WTC11 (cell line): Measurements from ENCODE around the gene KCNMA1. TPM values are rescaled to one million over a fixed set of nuclear protein-coding genes. Genes with fewer than 3 reads are reported as not detected.

Experiments used
- ATAC-seq: fragments of 200-7000 bp; cut with Tn5 transposase; 2 replicates; pipeline ENCODE4 v1.10.0; 2021; ENCODE audit warnings: mild to moderate bottlenecking, moderate library complexity
- CTCF ChIA-PET: fragments of 300-600 bp; sonication (Branson Sonifier 250); formaldehyde crosslinking; loops from one replicate; lab custom pipeline; 2021; ENCODE audit warnings: antibody characterized with exemption; lab: Charles Lee
- POLR2A ChIA-PET: fragments of 350-600 bp; sonication (Branson Sonifier 250); formaldehyde crosslinking; loops from one replicate; lab custom pipeline; 2021; ENCODE audit warnings: antibody characterized with exemption; lab: Charles Lee
- DNase-seq: peaks from one replicate; pipeline ENCODE4 v3.0.0; 2021; ENCODE audit warnings: low spot score
- H3K27ac Mint-ChIP-seq: 2 replicates; pipeline ENCODE4 v1.8.0; 2021; ENCODE audit warnings: mixed read lengths
- H3K27me3 Mint-ChIP-seq: 2 replicates; pipeline ENCODE4 v1.8.0; 2021; ENCODE audit warnings: low read depth, mild to moderate bottlenecking, moderate library complexity, mixed read lengths
- H3K36me3 Mint-ChIP-seq: 2 replicates; pipeline ENCODE4 v1.8.0; 2021; ENCODE audit warnings: mixed read lengths
- H3K4me1 Mint-ChIP-seq: 2 replicates; pipeline ENCODE4 v1.8.0; 2022; ENCODE audit warnings: mixed read lengths
- H3K4me3 Mint-ChIP-seq: 2 replicates; pipeline ENCODE4 v1.8.0; 2021; ENCODE audit warnings: mild to moderate bottlenecking, moderate library complexity, mixed read lengths
- H3K9me3 Mint-ChIP-seq: 2 replicates; pipeline ENCODE4 v1.8.0; 2021; ENCODE audit warnings: mixed read lengths
- ATF1 ChIP-seq: sonication (generic); formaldehyde crosslinking; IDR thresholded peaks from 2 replicates; pipeline ENCODE4 v1.8.1; 2023; ENCODE audit warnings: mild to moderate bottlenecking, moderate library complexity, missing genetic modification reagents
- CBFB ChIP-seq: sonication (generic); formaldehyde crosslinking; IDR thresholded peaks from 2 replicates; pipeline ENCODE4 v1.8.1; 2022; ENCODE audit warnings: mild to moderate bottlenecking, low read depth, missing genetic modification reagents
- ELF4 ChIP-seq: sonication (generic); formaldehyde crosslinking; IDR thresholded peaks from 2 replicates; pipeline ENCODE4 v1.8.1; 2022; ENCODE audit warnings: low read depth, mild to moderate bottlenecking, moderate library complexity, missing genetic modification reagents
- ESRRA ChIP-seq: sonication (generic); formaldehyde crosslinking; IDR thresholded peaks from 2 replicates; pipeline ENCODE4 v1.8.1; 2022; ENCODE audit warnings: mild to moderate bottlenecking, missing genetic modification reagents, borderline replicate concordance
- GABPB1 ChIP-seq: sonication (generic); formaldehyde crosslinking; IDR thresholded peaks from 2 replicates; pipeline ENCODE4 v1.8.1; 2023; ENCODE audit warnings: mild to moderate bottlenecking, missing genetic modification reagents
- IRF2 ChIP-seq: sonication (generic); formaldehyde crosslinking; IDR thresholded peaks from 2 replicates; pipeline ENCODE4 v1.8.0; 2022; ENCODE audit warnings: low read depth, missing genetic modification reagents, borderline replicate concordance
- MYBL2 ChIP-seq: sonication (generic); formaldehyde crosslinking; IDR thresholded peaks from 2 replicates; pipeline ENCODE4 v1.8.1; 2023; ENCODE audit warnings: mild to moderate bottlenecking, moderate library complexity, missing genetic modification reagents
- NR1H2 ChIP-seq: sonication (generic); formaldehyde crosslinking; IDR thresholded peaks from 2 replicates; pipeline ENCODE4 v1.9.0; 2021; ENCODE audit warnings: mild to moderate bottlenecking, moderate library complexity, missing genetic modification reagents
- TEAD1 ChIP-seq: sonication (generic); formaldehyde crosslinking; IDR thresholded peaks from 2 replicates; pipeline ENCODE4 v1.8.0; 2022; ENCODE audit warnings: mild to moderate bottlenecking, missing genetic modification reagents
- ZNF232 ChIP-seq: sonication (generic); formaldehyde crosslinking; IDR thresholded peaks from 2 replicates; pipeline ENCODE4 v1.8.0; 2022; ENCODE audit warnings: mild to moderate bottlenecking, missing genetic modification reagents
- total RNA-seq: library from RNA; stranded (reverse); gene quantifications from 3 replicates; pipeline ENCODE4 v1.2.3, GENCODE V29; 2021
- TF ChIP-seq, protein P1 (sequence below): sonication (generic); formaldehyde crosslinking; IDR thresholded peaks from 2 replicates; pipeline ENCODE4 v1.8.1; 2022; ENCODE audit warnings: low read depth, mild to moderate bottlenecking, moderate library complexity, missing genetic modification reagents, borderline replicate concordance
- TF ChIP-seq, protein P2 (sequence below): sonication (generic); formaldehyde crosslinking; conservative IDR thresholded peaks from 2 replicates; pipeline ENCODE4 v1.8.1; 2022; ENCODE audit warnings: mild to moderate bottlenecking, missing genetic modification reagents
- TF ChIP-seq, protein P3 (sequence below): sonication (generic); formaldehyde crosslinking; IDR thresholded peaks from 2 replicates; pipeline ENCODE4 v1.8.0; 2023; ENCODE audit warnings: missing genetic modification reagents, mild to moderate bottlenecking, borderline replicate concordance
- TF ChIP-seq, protein P4 (sequence below): fragments of 250-450 bp; sonication (Bioruptor Pico); IDR thresholded peaks from 2 replicates; pipeline ENCODE4 v2.1.2; 2022; ENCODE audit warnings: mild to moderate bottlenecking, moderate library complexity
- TF ChIP-seq, protein P5 (sequence below): sonication (generic); formaldehyde crosslinking; IDR thresholded peaks from 2 replicates; pipeline ENCODE4 v1.8.1; 2022; ENCODE audit warnings: missing genetic modification reagents, borderline replicate concordance
- TF ChIP-seq, protein P6 (sequence below): fragments of 250-450 bp; sonication (Bioruptor Pico); conservative IDR thresholded peaks from 2 replicates; pipeline ENCODE4 v1.9.0; 2021; ENCODE audit warnings: mild to moderate bottlenecking
- TF ChIP-seq, protein P7 (sequence below): sonication (generic); formaldehyde crosslinking; IDR thresholded peaks from 2 replicates; pipeline ENCODE4 v1.8.1; 2022; ENCODE audit warnings: mild to moderate bottlenecking, missing genetic modification reagents, moderate library complexity, borderline replicate concordance

Gene KCNMA1
- total RNA-seq, 1 experiment from 2014 or later, result 7.3 TPM

DNA sequence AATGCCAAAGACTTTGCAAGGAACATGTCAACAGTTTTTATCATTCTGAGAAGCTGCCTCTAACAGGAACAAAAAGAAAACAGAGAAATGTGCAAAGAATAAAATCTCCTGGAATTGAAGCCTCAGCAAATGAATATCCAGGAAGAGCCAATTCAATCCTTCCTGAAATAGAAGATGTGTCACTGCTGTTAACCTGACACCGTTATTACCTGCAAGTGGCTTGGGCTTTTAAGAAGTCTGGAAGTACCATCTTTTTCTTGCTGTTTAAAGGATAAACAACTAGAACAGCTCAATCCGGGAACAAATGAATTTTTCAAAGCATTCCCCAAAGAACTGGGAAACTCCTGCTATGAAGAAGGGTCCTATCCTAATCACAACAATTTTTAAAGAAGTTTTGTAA lies 434.8 kb downstream of the KCNMA1 start:
- CTCF ChIA-PET, result no interaction called here
- POLR2A ChIA-PET, result no interaction called here
- peaks cover 7% of the 10 kb centered on the region for H3K36me3 Mint-ChIP-seq
- DNase-seq (no peak), ATAC-seq (no peak)
- no peak overlapping the region for H3K4me3 Mint-ChIP-seq
- no peaks in the 10 kb centered on the region; the same call in 1 of the 2 replicates for H3K27me3 Mint-ChIP-seq
- TF ChIP-seq CBFB (CRISPR knock-in tag) (no peak), TEAD1 (CRISPR knock-in tag) (no peak), MYBL2 (CRISPR knock-in tag) (no peak), ATF1 (CRISPR knock-in tag) (no peak), NR1H2 (CRISPR knock-in tag) (no peak), ZNF232 (CRISPR knock-in tag) (no peak), ESRRA (no peak), IRF2 (no peak), GABPB1 (CRISPR knock-in tag) (no peak)
- TF ChIP-seq, protein P1, sequence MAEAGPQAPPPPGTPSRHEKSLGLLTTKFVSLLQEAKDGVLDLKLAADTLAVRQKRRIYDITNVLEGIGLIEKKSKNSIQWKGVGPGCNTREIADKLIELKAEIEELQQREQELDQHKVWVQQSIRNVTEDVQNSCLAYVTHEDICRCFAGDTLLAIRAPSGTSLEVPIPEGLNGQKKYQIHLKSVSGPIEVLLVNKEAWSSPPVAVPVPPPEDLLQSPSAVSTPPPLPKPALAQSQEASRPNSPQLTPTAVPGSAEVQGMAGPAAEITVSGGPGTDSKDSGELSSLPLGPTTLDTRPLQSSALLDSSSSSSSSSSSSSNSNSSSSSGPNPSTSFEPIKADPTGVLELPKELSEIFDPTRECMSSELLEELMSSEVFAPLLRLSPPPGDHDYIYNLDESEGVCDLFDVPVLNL (CRISPR knock-in tag), result no peak
- TF ChIP-seq, protein P2, sequence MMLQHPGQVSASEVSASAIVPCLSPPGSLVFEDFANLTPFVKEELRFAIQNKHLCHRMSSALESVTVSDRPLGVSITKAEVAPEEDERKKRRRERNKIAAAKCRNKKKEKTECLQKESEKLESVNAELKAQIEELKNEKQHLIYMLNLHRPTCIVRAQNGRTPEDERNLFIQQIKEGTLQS, result no peak
- TF ChIP-seq, protein P3, sequence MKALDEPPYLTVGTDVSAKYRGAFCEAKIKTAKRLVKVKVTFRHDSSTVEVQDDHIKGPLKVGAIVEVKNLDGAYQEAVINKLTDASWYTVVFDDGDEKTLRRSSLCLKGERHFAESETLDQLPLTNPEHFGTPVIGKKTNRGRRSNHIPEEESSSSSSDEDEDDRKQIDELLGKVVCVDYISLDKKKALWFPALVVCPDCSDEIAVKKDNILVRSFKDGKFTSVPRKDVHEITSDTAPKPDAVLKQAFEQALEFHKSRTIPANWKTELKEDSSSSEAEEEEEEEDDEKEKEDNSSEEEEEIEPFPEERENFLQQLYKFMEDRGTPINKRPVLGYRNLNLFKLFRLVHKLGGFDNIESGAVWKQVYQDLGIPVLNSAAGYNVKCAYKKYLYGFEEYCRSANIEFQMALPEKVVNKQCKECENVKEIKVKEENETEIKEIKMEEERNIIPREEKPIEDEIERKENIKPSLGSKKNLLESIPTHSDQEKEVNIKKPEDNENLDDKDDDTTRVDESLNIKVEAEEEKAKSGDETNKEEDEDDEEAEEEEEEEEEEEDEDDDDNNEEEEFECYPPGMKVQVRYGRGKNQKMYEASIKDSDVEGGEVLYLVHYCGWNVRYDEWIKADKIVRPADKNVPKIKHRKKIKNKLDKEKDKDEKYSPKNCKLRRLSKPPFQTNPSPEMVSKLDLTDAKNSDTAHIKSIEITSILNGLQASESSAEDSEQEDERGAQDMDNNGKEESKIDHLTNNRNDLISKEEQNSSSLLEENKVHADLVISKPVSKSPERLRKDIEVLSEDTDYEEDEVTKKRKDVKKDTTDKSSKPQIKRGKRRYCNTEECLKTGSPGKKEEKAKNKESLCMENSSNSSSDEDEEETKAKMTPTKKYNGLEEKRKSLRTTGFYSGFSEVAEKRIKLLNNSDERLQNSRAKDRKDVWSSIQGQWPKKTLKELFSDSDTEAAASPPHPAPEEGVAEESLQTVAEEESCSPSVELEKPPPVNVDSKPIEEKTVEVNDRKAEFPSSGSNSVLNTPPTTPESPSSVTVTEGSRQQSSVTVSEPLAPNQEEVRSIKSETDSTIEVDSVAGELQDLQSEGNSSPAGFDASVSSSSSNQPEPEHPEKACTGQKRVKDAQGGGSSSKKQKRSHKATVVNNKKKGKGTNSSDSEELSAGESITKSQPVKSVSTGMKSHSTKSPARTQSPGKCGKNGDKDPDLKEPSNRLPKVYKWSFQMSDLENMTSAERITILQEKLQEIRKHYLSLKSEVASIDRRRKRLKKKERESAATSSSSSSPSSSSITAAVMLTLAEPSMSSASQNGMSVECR (CRISPR knock-in tag), result no peak
- TF ChIP-seq, protein P4, sequence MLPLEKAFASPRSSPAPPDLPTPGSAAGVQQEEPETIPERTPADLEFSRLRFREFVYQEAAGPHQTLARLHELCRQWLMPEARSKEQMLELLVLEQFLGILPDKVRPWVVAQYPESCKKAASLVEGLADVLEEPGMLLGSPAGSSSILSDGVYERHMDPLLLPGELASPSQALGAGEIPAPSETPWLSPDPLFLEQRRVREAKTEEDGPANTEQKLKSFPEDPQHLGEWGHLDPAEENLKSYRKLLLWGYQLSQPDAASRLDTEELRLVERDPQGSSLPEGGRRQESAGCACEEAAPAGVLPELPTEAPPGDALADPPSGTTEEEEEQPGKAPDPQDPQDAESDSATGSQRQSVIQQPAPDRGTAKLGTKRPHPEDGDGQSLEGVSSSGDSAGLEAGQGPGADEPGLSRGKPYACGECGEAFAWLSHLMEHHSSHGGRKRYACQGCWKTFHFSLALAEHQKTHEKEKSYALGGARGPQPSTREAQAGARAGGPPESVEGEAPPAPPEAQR (CRISPR knock-in tag), result no peak
- TF ChIP-seq, protein P5, sequence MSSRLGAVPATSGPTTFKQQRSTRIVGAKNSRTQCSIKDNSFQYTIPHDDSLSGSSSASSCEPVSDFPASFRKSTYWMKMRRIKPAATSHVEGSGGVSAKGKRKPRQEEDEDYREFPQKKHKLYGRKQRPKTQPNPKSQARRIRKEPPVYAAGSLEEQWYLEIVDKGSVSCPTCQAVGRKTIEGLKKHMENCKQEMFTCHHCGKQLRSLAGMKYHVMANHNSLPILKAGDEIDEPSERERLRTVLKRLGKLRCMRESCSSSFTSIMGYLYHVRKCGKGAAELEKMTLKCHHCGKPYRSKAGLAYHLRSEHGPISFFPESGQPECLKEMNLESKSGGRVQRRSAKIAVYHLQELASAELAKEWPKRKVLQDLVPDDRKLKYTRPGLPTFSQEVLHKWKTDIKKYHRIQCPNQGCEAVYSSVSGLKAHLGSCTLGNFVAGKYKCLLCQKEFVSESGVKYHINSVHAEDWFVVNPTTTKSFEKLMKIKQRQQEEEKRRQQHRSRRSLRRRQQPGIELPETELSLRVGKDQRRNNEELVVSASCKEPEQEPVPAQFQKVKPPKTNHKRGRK, result no peak
- TF ChIP-seq, all 79 proteins: peak for 0
- no peak overlapping the region for H3K27ac Mint-ChIP-seq
- H3K4me1 Mint-ChIP-seq, result peaks cover 23% of the 10 kb centered on the region
- H3K9me3 Mint-ChIP-seq, result peaks cover 14% of the 10 kb centered on the region

DNA sequence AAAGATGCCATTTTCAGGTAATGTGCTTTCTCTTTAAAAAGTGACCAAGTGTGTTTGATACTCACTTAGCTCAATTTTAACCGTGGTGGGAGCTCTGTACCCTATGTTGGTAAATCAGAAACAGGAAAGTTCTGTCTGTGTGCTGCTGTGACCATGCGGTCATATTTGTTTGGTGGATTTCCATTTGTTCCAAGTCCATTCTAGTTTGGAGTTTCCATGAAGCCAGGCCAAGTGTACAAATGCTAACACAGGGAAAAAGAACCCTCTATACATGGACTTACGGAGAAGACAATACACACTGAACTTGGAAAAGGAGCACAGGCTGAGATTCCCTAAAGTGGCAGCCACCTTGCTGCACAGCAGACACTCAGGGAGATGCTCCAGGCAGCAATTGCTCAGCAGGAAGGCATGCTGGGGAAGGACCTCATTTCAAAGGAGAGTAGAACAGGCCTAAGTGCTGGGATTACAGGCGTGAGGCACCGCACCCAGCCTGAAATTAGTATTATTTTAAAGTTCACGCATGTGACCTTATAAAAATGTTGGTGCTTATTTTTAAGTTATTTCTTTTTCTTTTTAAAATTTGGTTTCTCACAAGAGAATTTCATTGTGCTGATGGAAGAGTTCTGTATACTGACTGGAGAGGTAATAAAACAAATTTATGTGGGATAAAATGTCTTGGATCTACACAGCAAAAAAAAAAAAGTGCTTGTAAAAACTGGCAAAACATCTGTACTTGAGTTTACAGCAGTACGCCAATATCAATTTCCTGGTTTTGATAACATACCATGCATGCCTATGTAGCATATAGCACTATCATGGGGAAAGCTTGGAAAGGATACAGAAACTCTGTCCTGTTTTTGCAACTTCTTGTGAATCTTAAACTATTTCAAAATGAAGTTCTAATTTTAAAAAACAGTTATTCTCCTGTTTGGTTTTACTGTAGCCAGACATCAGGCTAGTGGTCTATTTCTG lies 436.2 kb downstream of the KCNMA1 start:
- ATAC-seq (peak; percentile 53), DNase-seq (no peak)
- no peak overlapping the region for H3K4me3 Mint-ChIP-seq
- H3K4me1 Mint-ChIP-seq, result peaks cover 32% of the 10 kb centered on the region
- POLR2A ChIA-PET, result no interaction called here
- TF ChIP-seq GABPB1 (CRISPR knock-in tag) (no peak), ELF4 (CRISPR knock-in tag) (no peak)
- TF ChIP-seq, protein P6, sequence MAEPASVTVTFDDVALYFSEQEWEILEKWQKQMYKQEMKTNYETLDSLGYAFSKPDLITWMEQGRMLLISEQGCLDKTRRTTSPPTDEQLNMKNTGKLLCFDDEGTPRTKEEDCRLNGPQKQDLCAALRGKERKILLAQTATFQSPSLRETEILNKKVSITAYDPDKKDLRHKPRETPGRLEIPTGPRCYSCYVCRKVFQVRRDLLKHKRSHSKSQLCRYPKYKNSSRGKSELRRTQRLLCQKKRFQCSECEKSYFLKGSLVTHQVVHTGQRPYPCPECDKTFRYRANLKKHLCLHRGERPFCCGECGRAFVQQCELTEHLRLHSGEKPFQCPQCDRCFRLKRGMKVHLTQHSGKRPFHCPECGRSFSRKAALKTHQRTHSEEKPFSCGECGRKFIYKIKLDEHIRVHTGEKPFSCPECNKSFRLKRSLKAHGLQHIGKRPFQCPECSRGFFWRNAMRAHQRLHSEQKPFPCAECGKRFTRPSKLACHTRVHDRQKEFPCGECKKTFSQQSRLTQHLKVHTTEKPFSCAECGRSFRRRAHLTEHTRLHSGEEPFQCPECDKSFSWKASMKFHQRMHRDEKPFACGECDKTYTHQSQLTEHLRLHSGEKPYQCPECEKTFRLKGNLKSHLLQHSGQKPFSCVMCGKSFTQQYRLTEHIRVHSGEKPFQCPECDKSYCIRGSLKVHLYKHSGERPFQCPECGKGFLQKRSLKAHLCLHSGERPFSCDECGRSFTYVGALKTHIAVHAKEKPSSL, result no peak
- TF ChIP-seq, protein P7, sequence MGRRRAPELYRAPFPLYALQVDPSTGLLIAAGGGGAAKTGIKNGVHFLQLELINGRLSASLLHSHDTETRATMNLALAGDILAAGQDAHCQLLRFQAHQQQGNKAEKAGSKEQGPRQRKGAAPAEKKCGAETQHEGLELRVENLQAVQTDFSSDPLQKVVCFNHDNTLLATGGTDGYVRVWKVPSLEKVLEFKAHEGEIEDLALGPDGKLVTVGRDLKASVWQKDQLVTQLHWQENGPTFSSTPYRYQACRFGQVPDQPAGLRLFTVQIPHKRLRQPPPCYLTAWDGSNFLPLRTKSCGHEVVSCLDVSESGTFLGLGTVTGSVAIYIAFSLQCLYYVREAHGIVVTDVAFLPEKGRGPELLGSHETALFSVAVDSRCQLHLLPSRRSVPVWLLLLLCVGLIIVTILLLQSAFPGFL (CRISPR knock-in tag), result no peak
- peaks cover 7% of the 10 kb centered on the region for H3K36me3 Mint-ChIP-seq
- no peak overlapping the region for H3K27ac Mint-ChIP-seq
- peaks cover 14% of the 10 kb centered on the region for H3K9me3 Mint-ChIP-seq
- H3K27me3 Mint-ChIP-seq, result no peaks in the 10 kb centered on the region; the same call in 1 of the 2 replicates
- CTCF ChIA-PET, result no interaction called here
